Liver (tissue), 3 donors: ENCODE data around the gene MAB21L2.

Source experiments
- EGR1 ChIP-seq, 2 donors: IDR thresholded peaks; 2 replicates each; pipeline ENCODE4 v1.6.1; 2016 to 2018; ENCODE audit warnings: antibody characterized with exemption in 2 of 2, low read depth in 2 of 2
- RAD21 ChIP-seq, 2 donors: IDR thresholded peaks; 2 replicates each; pipeline ENCODE4 v1.6.1; 2016; ENCODE audit warnings: antibody characterized with exemption in 2 of 2, mild to moderate bottlenecking in 2 of 2
- SP1 ChIP-seq: IDR thresholded peaks from 2 replicates; pipeline ENCODE4 v1.6.1; 2018; ENCODE audit warnings: antibody characterized with exemption, mild to moderate bottlenecking
- TF ChIP-seq, protein P1 (sequence below): fragments of 150-350 bp; IDR thresholded peaks from 2 replicates; pipeline ENCODE4 v1.5.1; 2017; ENCODE audit warnings: improper control_type of control experiment, low read depth, low read length; ENCODE audit not compliant: missing input control
- TF ChIP-seq, protein P2 (sequence below): IDR thresholded peaks from 2 replicates; pipeline ENCODE4 v1.6.1; 2016; ENCODE audit warnings: antibody characterized with exemption
- donor health status: healthy.
- donor health status: healthy.

DNA sequence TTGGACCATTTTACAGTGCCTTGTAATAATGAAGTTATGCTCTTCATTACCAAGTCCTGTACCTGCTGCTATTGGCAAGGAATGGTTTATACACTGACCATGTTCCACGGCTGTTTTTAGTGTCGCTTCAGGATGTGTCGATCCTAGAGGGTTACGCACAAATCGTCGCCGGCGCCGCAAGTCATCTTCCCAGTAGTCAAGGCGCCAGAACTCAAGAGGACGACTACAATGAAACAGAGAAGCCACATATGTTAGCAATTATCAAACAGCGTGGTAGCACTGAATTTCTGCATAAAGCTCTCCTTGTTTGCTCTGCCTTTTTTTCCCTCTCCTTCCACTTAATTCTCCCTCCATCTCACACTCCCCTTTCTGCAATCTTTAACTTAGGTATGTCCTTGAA lies 17.0 kb downstream of the MAB21L2 start:
- TF ChIP-seq, protein P1, sequence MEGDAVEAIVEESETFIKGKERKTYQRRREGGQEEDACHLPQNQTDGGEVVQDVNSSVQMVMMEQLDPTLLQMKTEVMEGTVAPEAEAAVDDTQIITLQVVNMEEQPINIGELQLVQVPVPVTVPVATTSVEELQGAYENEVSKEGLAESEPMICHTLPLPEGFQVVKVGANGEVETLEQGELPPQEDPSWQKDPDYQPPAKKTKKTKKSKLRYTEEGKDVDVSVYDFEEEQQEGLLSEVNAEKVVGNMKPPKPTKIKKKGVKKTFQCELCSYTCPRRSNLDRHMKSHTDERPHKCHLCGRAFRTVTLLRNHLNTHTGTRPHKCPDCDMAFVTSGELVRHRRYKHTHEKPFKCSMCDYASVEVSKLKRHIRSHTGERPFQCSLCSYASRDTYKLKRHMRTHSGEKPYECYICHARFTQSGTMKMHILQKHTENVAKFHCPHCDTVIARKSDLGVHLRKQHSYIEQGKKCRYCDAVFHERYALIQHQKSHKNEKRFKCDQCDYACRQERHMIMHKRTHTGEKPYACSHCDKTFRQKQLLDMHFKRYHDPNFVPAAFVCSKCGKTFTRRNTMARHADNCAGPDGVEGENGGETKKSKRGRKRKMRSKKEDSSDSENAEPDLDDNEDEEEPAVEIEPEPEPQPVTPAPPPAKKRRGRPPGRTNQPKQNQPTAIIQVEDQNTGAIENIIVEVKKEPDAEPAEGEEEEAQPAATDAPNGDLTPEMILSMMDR: no peak
- TF ChIP-seq RAD21 (IDR thresholded peaks at IDR 0.05): no peak
- TF ChIP-seq, protein P2, sequence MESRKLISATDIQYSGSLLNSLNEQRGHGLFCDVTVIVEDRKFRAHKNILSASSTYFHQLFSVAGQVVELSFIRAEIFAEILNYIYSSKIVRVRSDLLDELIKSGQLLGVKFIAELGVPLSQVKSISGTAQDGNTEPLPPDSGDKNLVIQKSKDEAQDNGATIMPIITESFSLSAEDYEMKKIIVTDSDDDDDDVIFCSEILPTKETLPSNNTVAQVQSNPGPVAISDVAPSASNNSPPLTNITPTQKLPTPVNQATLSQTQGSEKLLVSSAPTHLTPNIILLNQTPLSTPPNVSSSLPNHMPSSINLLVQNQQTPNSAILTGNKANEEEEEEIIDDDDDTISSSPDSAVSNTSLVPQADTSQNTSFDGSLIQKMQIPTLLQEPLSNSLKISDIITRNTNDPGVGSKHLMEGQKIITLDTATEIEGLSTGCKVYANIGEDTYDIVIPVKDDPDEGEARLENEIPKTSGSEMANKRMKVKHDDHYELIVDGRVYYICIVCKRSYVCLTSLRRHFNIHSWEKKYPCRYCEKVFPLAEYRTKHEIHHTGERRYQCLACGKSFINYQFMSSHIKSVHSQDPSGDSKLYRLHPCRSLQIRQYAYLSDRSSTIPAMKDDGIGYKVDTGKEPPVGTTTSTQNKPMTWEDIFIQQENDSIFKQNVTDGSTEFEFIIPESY: no peak
- no peak for TF ChIP-seq SP1
- no peak for TF ChIP-seq EGR1 (IDR thresholded peaks at IDR 0.05; ENCODE audit: low read depth in 2 of 2)
